C4-2B (cell line): ENCODE measurements around the gene CTNNBL1.

Experiments
- ZFX ChIP-seq: fragments of 450-650 bp; IDR thresholded peaks from 2 replicates; pipeline ENCODE4 v1.6.1; 2017
- TF ChIP-seq, protein P1 (sequence below): fragments of 450-650 bp; conservative IDR thresholded peaks from 2 replicates; pipeline ENCODE4 v1.5.1; 2017; ENCODE audit warnings: mild to moderate bottlenecking

DNA sequence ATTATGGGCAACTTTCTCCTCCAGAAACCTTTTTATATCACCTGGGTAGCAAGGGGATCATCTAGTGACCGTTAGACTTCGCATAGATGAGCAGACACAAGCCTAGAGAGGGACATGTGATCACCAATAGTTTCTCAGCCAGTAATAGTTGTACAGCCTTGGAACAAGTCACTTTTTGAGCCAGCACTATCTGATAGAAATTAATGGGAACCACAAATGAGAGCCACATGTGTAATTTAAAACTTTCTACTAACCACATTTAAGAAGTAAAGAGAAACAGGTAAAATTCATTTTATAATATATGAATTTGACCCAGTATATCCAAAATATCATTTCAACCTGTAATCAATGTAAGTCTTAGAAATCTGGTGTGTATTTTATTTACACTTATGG, 592 bp upstream of the CTNNBL1 start:
- no peak for TF ChIP-seq ZFX
- TF ChIP-seq, protein P1, sequence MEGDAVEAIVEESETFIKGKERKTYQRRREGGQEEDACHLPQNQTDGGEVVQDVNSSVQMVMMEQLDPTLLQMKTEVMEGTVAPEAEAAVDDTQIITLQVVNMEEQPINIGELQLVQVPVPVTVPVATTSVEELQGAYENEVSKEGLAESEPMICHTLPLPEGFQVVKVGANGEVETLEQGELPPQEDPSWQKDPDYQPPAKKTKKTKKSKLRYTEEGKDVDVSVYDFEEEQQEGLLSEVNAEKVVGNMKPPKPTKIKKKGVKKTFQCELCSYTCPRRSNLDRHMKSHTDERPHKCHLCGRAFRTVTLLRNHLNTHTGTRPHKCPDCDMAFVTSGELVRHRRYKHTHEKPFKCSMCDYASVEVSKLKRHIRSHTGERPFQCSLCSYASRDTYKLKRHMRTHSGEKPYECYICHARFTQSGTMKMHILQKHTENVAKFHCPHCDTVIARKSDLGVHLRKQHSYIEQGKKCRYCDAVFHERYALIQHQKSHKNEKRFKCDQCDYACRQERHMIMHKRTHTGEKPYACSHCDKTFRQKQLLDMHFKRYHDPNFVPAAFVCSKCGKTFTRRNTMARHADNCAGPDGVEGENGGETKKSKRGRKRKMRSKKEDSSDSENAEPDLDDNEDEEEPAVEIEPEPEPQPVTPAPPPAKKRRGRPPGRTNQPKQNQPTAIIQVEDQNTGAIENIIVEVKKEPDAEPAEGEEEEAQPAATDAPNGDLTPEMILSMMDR: no peak
